ENCODE results near the gene ZNF670. TPM values are rescaled to one million over a fixed set of nuclear protein-coding genes. Genes with fewer than 3 reads are reported as not detected.

ZNF670 gene
- total RNA-seq, 1 experiment from 2014 or later: 2.5 TPM

GRCh38 chr1:247079141-247079874, 697 bp upstream of the ZNF670 start:
- Histone ChIP-seq H3K9me3 (ENCODE audit: insufficient read depth, low read depth) (no peaks in the 10 kb centered on the region), H3F3A (ENCODE audit: insufficient read depth, low read depth) (no peaks in the 10 kb centered on the region), H3K36me3 (ENCODE audit: low read depth) (no peaks in the 10 kb centered on the region), H3K27ac (peak overlapping the region; percentile 45), H4K20me1 (ENCODE audit: insufficient read depth) (no peaks in the 10 kb centered on the region), H3K27me3 (ENCODE audit: insufficient read depth, low read depth) (no peaks in the 10 kb centered on the region), H2AFZ (peak overlapping the region; percentile 98), H3K4me1 (replicated peaks; ENCODE audit: insufficient read depth) (no peaks in the 10 kb centered on the region; the same call in 1 of the 2 replicates), H3K4me2 (peak overlapping the region; percentile 81), H3K9me2 (ENCODE audit: insufficient read depth) (no peaks in the 10 kb centered on the region), H3K79me2 (ENCODE audit: low read depth) (peaks cover 19% of the 10 kb centered on the region), H3K4me3 (peak overlapping the region; percentile 95; the same call in 1 of the 2 replicates)
- intact Hi-C loops (cut with micrococcal nuclease; ENCODE audit: unreplicated experiment): loop anchor here (2.0 kb wide), 2 partner anchors 149 to 251 kb away; partner anchors contain the start of genes AHCTF1 and ZNF496
- TF ChIP-seq EZH2 (IDR thresholded peaks at IDR 0.05; ENCODE audit: low read depth): no peak
- TF ChIP-seq CTCF (conservative IDR thresholded peaks at IDR 0.05): no peak
- POLR2A ChIA-PET (ENCODE audit: unreplicated experiment): no interaction called here
- peak in 1 of 2 experiments; percentile 35 for DNase-seq
- CTCF ChIA-PET: no interaction called here
- BruUV-seq (replicated peaks): no TSS peak

- BruUV-seq (replicated peaks): no TSS peak
- H3K4me1 ChIP-seq (replicated peaks; ENCODE audit: insufficient read depth): no peaks in the 10 kb centered on the region; the same call in 1 of the 2 replicates
- POLR2A ChIA-PET (ENCODE audit: unreplicated experiment): interaction anchor here (0.6 kb wide), 1 partner anchor 86 kb away, joined by 4 read pairs; no protein-coding TSS in a partner anchor
- intact Hi-C loops (cut with micrococcal nuclease; ENCODE audit: unreplicated experiment): loop anchor here (1.0 to 2.0 kb wide), 3 partner anchors 26 to 253 kb away; partner anchors contain the start of genes AHCTF1, ZNF496 and ZNF669
- H3K9me2 ChIP-seq (ENCODE audit: insufficient read depth): no peaks in the 10 kb centered on the region
- no peaks in the 10 kb centered on the region for H3F3A ChIP-seq (ENCODE audit: insufficient read depth, low read depth)
- no peak for DNase-seq
- TF ChIP-seq EZH2 (IDR thresholded peaks at IDR 0.05; ENCODE audit: low read depth) (no peak), CTCF (conservative IDR thresholded peaks at IDR 0.05) (no peak)
- no peaks in the 10 kb centered on the region; the same call in 1 of the 2 replicates for H3K36me3 ChIP-seq (ENCODE audit: low read depth)
- H3K4me2 ChIP-seq: peak overlapping the region; percentile 81
- peak overlapping the region; percentile 95 for H3K4me3 ChIP-seq
- H2AFZ ChIP-seq: peak overlapping the region; percentile 98
- no peaks in the 10 kb centered on the region for H4K20me1 ChIP-seq (ENCODE audit: insufficient read depth)
- peaks cover 22% of the 10 kb centered on the region for H3K79me2 ChIP-seq (ENCODE audit: low read depth)
- CTCF ChIA-PET: no interaction called here
- H3K27me3 ChIP-seq (ENCODE audit: insufficient read depth, low read depth): no peaks in the 10 kb centered on the region
- H3K9me3 ChIP-seq (ENCODE audit: insufficient read depth, low read depth): no peaks in the 10 kb centered on the region
- H3K27ac ChIP-seq: no peak overlapping the region; the same call in 1 of the 2 replicates
Measured at GRCh38 chr1:247077876-247078257, 744 bp downstream of the ZNF670 start.

GRCh38 chr1:247077213-247077612, 1.4 kb downstream of the ZNF670 start:
- H3F3A ChIP-seq (ENCODE audit: insufficient read depth, low read depth): no peaks in the 10 kb centered on the region
- H3K4me2 ChIP-seq: peak overlapping the region; percentile 81
- peaks cover 22% of the 10 kb centered on the region for H3K79me2 ChIP-seq (ENCODE audit: low read depth)
- H3K4me3 ChIP-seq: peak overlapping the region; percentile 95; the same call in 1 of the 2 replicates
- H3K9me3 ChIP-seq (ENCODE audit: insufficient read depth, low read depth): no peaks in the 10 kb centered on the region
- ChIA-PET POLR2A (ENCODE audit: unreplicated experiment) (no interaction called here), CTCF (no interaction called here)
- H4K20me1 ChIP-seq (ENCODE audit: insufficient read depth): no peaks in the 10 kb centered on the region
- H3K27ac ChIP-seq: no peak overlapping the region
- H3K36me3 ChIP-seq (ENCODE audit: low read depth): no peaks in the 10 kb centered on the region; the same call in 1 of the 2 replicates
- no peaks in the 10 kb centered on the region; the same call in 1 of the 2 replicates for H3K4me1 ChIP-seq (replicated peaks; ENCODE audit: insufficient read depth)
- intact Hi-C loops (cut with micrococcal nuclease; ENCODE audit: unreplicated experiment): no loop called here
- H2AFZ ChIP-seq: peak overlapping the region; percentile 98; the same call in 1 of the 2 replicates
- no peaks in the 10 kb centered on the region for H3K9me2 ChIP-seq (ENCODE audit: insufficient read depth)
- H3K27me3 ChIP-seq (ENCODE audit: insufficient read depth, low read depth): no peaks in the 10 kb centered on the region
- TF ChIP-seq CTCF (conservative IDR thresholded peaks at IDR 0.05) (no peak), EZH2 (IDR thresholded peaks at IDR 0.05; ENCODE audit: low read depth) (no peak)
- BruUV-seq (replicated peaks): no TSS peak
- no peak for DNase-seq
